ENCODE results near the gene TMEM229B. TPM values are rescaled to one million over a fixed set of nuclear protein-coding genes. Genes with fewer than 3 reads are reported as not detected.

The TMEM229B gene
- total and polyA plus RNA-seq, 2 donors (not counting 1 experiment from before 2014, with no cell fraction given), result 0.68 to 0.99 TPM

DNA sequence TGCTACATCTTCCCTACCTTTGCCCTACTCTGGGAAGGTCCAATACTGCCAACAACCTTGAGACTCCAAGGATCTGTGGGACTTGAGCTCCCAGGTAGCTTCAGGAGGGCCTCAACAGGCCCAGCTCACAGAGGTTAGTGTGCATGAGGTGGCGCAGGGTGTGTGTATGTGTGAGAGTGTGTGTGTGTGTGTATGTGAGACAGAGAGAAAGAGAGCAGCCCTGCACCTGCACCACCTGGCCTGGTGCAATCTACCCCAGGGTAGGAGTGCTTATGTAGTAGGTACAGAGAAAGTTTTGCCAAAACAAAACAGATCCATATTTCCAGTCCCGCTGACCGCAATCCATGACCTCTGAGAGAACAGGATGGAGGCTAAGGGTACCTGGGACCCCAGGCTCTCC is 24.6 kb downstream of the TMEM229B start:
- H2AFZ ChIP-seq (ENCODE audit: low read length), result no peak overlapping the region
- H3K9me3 ChIP-seq (ENCODE audit: control insufficient read depth, insufficient read depth, low read depth, low read length), result no peaks in the 10 kb centered on the region
- no peak overlapping the region for H3K4me3 ChIP-seq (replicated peaks in 1 of 4; ENCODE audit: control extremely low read depth in 1 of 4, insufficient read depth in 1 of 4, low read depth in 3 of 4, low read length in 4 of 4)
- H4K20me1 ChIP-seq (ENCODE audit: control insufficient read depth, extremely low read depth, insufficient read depth, low read length), result no peaks in the 10 kb centered on the region
- peaks cover 6% of the 10 kb centered on the region for H3K27me3 ChIP-seq (ENCODE audit: control insufficient read depth, insufficient read depth, low read length)
- no peak for DNase-seq (ENCODE audit: low read depth in 2 of 2)
- no peak overlapping the region for H3K9ac ChIP-seq (ENCODE audit: insufficient read depth, low read length)
- no peak for TF ChIP-seq CTCF (conservative IDR thresholded peaks at IDR 0.05 in 1 of 2, IDR thresholded peaks at IDR 0.05 in 1 of 2; ENCODE audit: low read depth in 1 of 2, low read length in 2 of 2)
- TF ChIP-seq EZH2 (IDR thresholded peaks at IDR 0.05; ENCODE audit: low read length, missing control alignments), result no peak
- no peaks in the 10 kb centered on the region for H3K79me2 ChIP-seq (ENCODE audit: control insufficient read depth, insufficient read depth, low read length)
- no peak overlapping the region for H3K27ac ChIP-seq (ENCODE audit: insufficient read depth, low read length)
- H3K36me3 ChIP-seq (ENCODE audit: control insufficient read depth, insufficient read depth, low read length), result no peaks in the 10 kb centered on the region
- no peaks in the 10 kb centered on the region for H3K4me1 ChIP-seq (ENCODE audit: control insufficient read depth, extremely low read depth, insufficient read depth, low read length)
- H3K4me2 ChIP-seq (ENCODE audit: extremely low read depth, insufficient read depth, low read length), result no peak overlapping the region

- H3K36me3 ChIP-seq (ENCODE audit: control insufficient read depth, insufficient read depth, low read length), result no peaks in the 10 kb centered on the region
Measured at GRCh38 chr14:67461996-67462395, 26.5 kb downstream of the TMEM229B start.

GRCh38 chr14:67461341-67461985 is 27.1 kb downstream of the TMEM229B start:
- Histone ChIP-seq H3K27me3 (ENCODE audit: control insufficient read depth, insufficient read depth, low read length) (peaks cover 14% of the 10 kb centered on the region), H3K9me3 (ENCODE audit: control insufficient read depth, insufficient read depth, low read depth, low read length) (no peaks in the 10 kb centered on the region), H3K27ac (ENCODE audit: insufficient read depth, low read length) (no peak overlapping the region), H3K4me1 (ENCODE audit: control insufficient read depth, extremely low read depth, insufficient read depth, low read length) (no peaks in the 10 kb centered on the region), H3K79me2 (ENCODE audit: control insufficient read depth, insufficient read depth, low read length) (no peaks in the 10 kb centered on the region), H3K36me3 (ENCODE audit: control insufficient read depth, insufficient read depth, low read length) (no peaks in the 10 kb centered on the region), H2AFZ (ENCODE audit: low read length) (no peak overlapping the region), H3K4me3 (replicated peaks in 1 of 4; ENCODE audit: control extremely low read depth in 1 of 4, insufficient read depth in 1 of 4, low read depth in 3 of 4, low read length in 4 of 4) (no peak overlapping the region), H3K4me2 (ENCODE audit: extremely low read depth, insufficient read depth, low read length) (no peak overlapping the region), H3K9ac (ENCODE audit: insufficient read depth, low read length) (no peak overlapping the region), H4K20me1 (ENCODE audit: control insufficient read depth, extremely low read depth, insufficient read depth, low read length) (no peaks in the 10 kb centered on the region)
- TF ChIP-seq EZH2 (IDR thresholded peaks at IDR 0.05; ENCODE audit: low read length, missing control alignments), result no peak
- no peak for TF ChIP-seq CTCF (conservative IDR thresholded peaks at IDR 0.05 in 1 of 2, IDR thresholded peaks at IDR 0.05 in 1 of 2; ENCODE audit: low read depth in 1 of 2, low read length in 2 of 2)
- no peak for DNase-seq (ENCODE audit: low read depth in 2 of 2)

More at GRCh38 chr14:67461996-67462395, 26.5 kb downstream of the TMEM229B start:
- Histone ChIP-seq H3K79me2 (ENCODE audit: control insufficient read depth, insufficient read depth, low read length) (no peaks in the 10 kb centered on the region), H3K9ac (ENCODE audit: insufficient read depth, low read length) (no peak overlapping the region), H2AFZ (ENCODE audit: low read length) (no peak overlapping the region), H3K9me3 (ENCODE audit: control insufficient read depth, insufficient read depth, low read depth, low read length) (no peaks in the 10 kb centered on the region), H3K27me3 (ENCODE audit: control insufficient read depth, insufficient read depth, low read length) (peaks cover 14% of the 10 kb centered on the region), H3K4me1 (ENCODE audit: control insufficient read depth, extremely low read depth, insufficient read depth, low read length) (no peaks in the 10 kb centered on the region), H4K20me1 (ENCODE audit: control insufficient read depth, extremely low read depth, insufficient read depth, low read length) (no peaks in the 10 kb centered on the region), H3K27ac (ENCODE audit: insufficient read depth, low read length) (no peak overlapping the region), H3K4me3 (replicated peaks in 1 of 4; ENCODE audit: control extremely low read depth in 1 of 4, insufficient read depth in 1 of 4, low read depth in 3 of 4, low read length in 4 of 4) (no peak overlapping the region), H3K4me2 (ENCODE audit: extremely low read depth, insufficient read depth, low read length) (no peak overlapping the region)
- DNase-seq (ENCODE audit: low read depth in 2 of 2), result no peak
- TF ChIP-seq EZH2 (IDR thresholded peaks at IDR 0.05; ENCODE audit: low read length, missing control alignments), result no peak
- TF ChIP-seq CTCF (conservative IDR thresholded peaks at IDR 0.05 in 1 of 2, IDR thresholded peaks at IDR 0.05 in 1 of 2; ENCODE audit: low read depth in 1 of 2, low read length in 2 of 2), result no peak

Measured in fibroblast of lung (primary cell).